H9 (cell line): ENCODE measurements around the gene USP36. TPM values are rescaled to one million over a fixed set of nuclear protein-coding genes. Genes with fewer than 3 reads are reported as not detected.

Experiments
- DNase-seq: peaks from one replicate; pipeline ENCODE4 v3.0.0-alpha.2; 2017
- H2AFZ ChIP-seq: one replicate; pipeline ENCODE4 v1.6.1; 2013; ENCODE audit warnings: mild to moderate bottlenecking, low read length, control low read depth, moderate library complexity
- H2AK5ac ChIP-seq: 2 replicates; pipeline ENCODE4 v1.6.1; 2013; ENCODE audit warnings: low read length, control low read depth, mixed read lengths; ENCODE audit not compliant: insufficient read length
- H2BK120ac ChIP-seq: one replicate; pipeline ENCODE4 v1.6.1; 2013; ENCODE audit warnings: low read depth, mild to moderate bottlenecking, low read length, control low read depth, inconsistent platforms; ENCODE audit not compliant: poor library complexity, severe bottlenecking
- H2BK12ac ChIP-seq: 2 replicates; pipeline ENCODE4 v1.6.1; 2013; ENCODE audit warnings: low read length, control low read depth, mixed read lengths, low read depth; ENCODE audit not compliant: insufficient read length
- H2BK15ac ChIP-seq: 2 replicates; pipeline ENCODE4 v1.6.1; 2013; ENCODE audit warnings: low read depth, low read length, control low read depth
- H2BK20ac ChIP-seq: one replicate; pipeline ENCODE4 v1.6.1; 2013; ENCODE audit warnings: low read depth, mild to moderate bottlenecking, low read length, control low read depth, inconsistent platforms; ENCODE audit not compliant: poor library complexity, severe bottlenecking
- H2BK5ac ChIP-seq: 2 replicates; pipeline ENCODE4 v1.6.1; 2013; ENCODE audit warnings: low read length, control low read depth, mixed read lengths; ENCODE audit not compliant: insufficient read length
- H3K14ac ChIP-seq: 2 replicates; pipeline ENCODE4 v1.6.1; 2013; ENCODE audit warnings: low read length, control low read depth; ENCODE audit not compliant: insufficient read depth
- H3K18ac ChIP-seq: 2 replicates; pipeline ENCODE4 v1.6.1; 2013; ENCODE audit warnings: low read depth, mild to moderate bottlenecking, mixed read lengths, low read length, control low read depth; ENCODE audit not compliant: insufficient read length
- H3K23ac ChIP-seq: 2 replicates; pipeline ENCODE4 v1.6.1; 2013; ENCODE audit warnings: low read length, control low read depth, mixed read lengths, low read depth; ENCODE audit not compliant: insufficient read length
- H3K23me2 ChIP-seq: 2 replicates; pipeline ENCODE4 v1.6.1; 2013; ENCODE audit warnings: low read depth, mild to moderate bottlenecking, mixed read lengths, low read length, control low read depth; ENCODE audit not compliant: insufficient read length, poor library complexity, severe bottlenecking
- H3K27ac ChIP-seq: 2 replicates; pipeline ENCODE4 v1.5.1; 2013; ENCODE audit warnings: low read length, control low read depth, mixed read lengths, low read depth; ENCODE audit not compliant: insufficient read length
- H3K27me3 ChIP-seq: 2 replicates; pipeline ENCODE4 v1.6.1; 2013; ENCODE audit warnings: low read length, control low read depth, inconsistent platforms; ENCODE audit not compliant: insufficient read depth
- H3K4ac ChIP-seq: 2 replicates; pipeline ENCODE4 v1.6.1; 2013; ENCODE audit warnings: low read depth, mild to moderate bottlenecking, control low read depth, inconsistent platforms, low read length, moderate library complexity
- H3K4me1 ChIP-seq: 2 replicates; pipeline ENCODE4 v1.6.1; 2013; ENCODE audit warnings: low read length, control low read depth, inconsistent platforms; ENCODE audit not compliant: insufficient read depth
- H3K4me2 ChIP-seq: 2 replicates; pipeline ENCODE4 v1.6.1; 2013; ENCODE audit warnings: low read length, control low read depth, mixed read lengths; ENCODE audit not compliant: insufficient read length, insufficient read depth
- H3K56ac ChIP-seq: 2 replicates; pipeline ENCODE4 v1.6.1; 2013; ENCODE audit warnings: low read depth, mild to moderate bottlenecking, mixed read lengths, low read length, control low read depth; ENCODE audit not compliant: insufficient read length
- H3K79me1 ChIP-seq: 2 replicates; pipeline ENCODE4 v1.6.1; 2013; ENCODE audit warnings: low read depth, mild to moderate bottlenecking, moderate library complexity, low read length, control low read depth, inconsistent platforms; ENCODE audit not compliant: insufficient read depth, poor library complexity, severe bottlenecking
- H3K79me2 ChIP-seq: 2 replicates; pipeline ENCODE4 v1.6.1; 2013; ENCODE audit warnings: low read length, control low read depth, inconsistent platforms; ENCODE audit not compliant: insufficient read depth
- H3K9ac ChIP-seq: 2 replicates; pipeline ENCODE4 v1.6.1; 2013; ENCODE audit warnings: low read length, control low read depth, mixed read lengths; ENCODE audit not compliant: insufficient read length; ENCODE audit errors: extremely low read depth
- H3K9me3 ChIP-seq: one replicate; pipeline ENCODE4 v1.6.1; 2013; ENCODE audit warnings: low read depth, low read length, inconsistent platforms; ENCODE audit not compliant: control insufficient read depth
- H3T11ph ChIP-seq: one replicate; pipeline ENCODE4 v1.6.1; 2013; ENCODE audit warnings: mild to moderate bottlenecking, low read length, control low read depth, inconsistent platforms
- H4K20me1 ChIP-seq: one replicate; pipeline ENCODE4 v1.6.1; 2013; ENCODE audit not compliant: control insufficient read depth, insufficient read length, insufficient read depth
- H4K5ac ChIP-seq: 2 replicates; pipeline ENCODE4 v1.6.1; 2013; ENCODE audit warnings: low read depth, mild to moderate bottlenecking, mixed read lengths, low read length, control low read depth; ENCODE audit not compliant: insufficient read length
- H4K8ac ChIP-seq: replicated peaks from 2 replicates; pipeline ENCODE4 v1.6.1; 2013; ENCODE audit warnings: low read length, control low read depth, mixed read lengths, low read depth; ENCODE audit not compliant: insufficient read length
- H4K91ac ChIP-seq: 2 replicates; pipeline ENCODE4 v1.6.1; 2013; ENCODE audit warnings: low read depth, mild to moderate bottlenecking, moderate library complexity, mixed read lengths, low read length, control low read depth; ENCODE audit not compliant: insufficient read length
- H3K27ac Mint-ChIP-seq, 3 experiments: 2 replicates in 2 of 3; 3 replicates in 1 of 3; pipeline ENCODE4 v1.8.0; 2020 to 2021; ENCODE audit warnings: mixed read lengths in 3 of 3, mild to moderate bottlenecking in 1 of 3, moderate library complexity in 1 of 3
- H3K27me3 Mint-ChIP-seq: 2 replicates; pipeline ENCODE4 v1.8.0; 2021; ENCODE audit warnings: low read depth, mild to moderate bottlenecking, moderate library complexity, mixed read lengths
- H3K36me3 Mint-ChIP-seq, 3 experiments: 2 replicates in 2 of 3; 3 replicates in 1 of 3; pipeline ENCODE4 v1.8.0; 2020 to 2021; ENCODE audit warnings: low read depth in 3 of 3, mixed read lengths in 3 of 3; ENCODE audit not compliant: insufficient read depth in 1 of 3
- H3K4me1 Mint-ChIP-seq, 2 experiments: 2 replicates each; pipeline ENCODE4 v1.8.0; 2020; ENCODE audit warnings: mixed read lengths in 2 of 2
- H3K4me3 Mint-ChIP-seq, 2 experiments: 2 replicates in 1 of 2; 3 replicates in 1 of 2; pipeline ENCODE4 v1.8.0; 2020 to 2021; ENCODE audit warnings: mild to moderate bottlenecking in 2 of 2, mixed read lengths in 2 of 2, moderate library complexity in 1 of 2
- H3K9me3 Mint-ChIP-seq, 2 experiments: 2 replicates in 1 of 2; 3 replicates in 1 of 2; pipeline ENCODE4 v1.8.0; 2020; ENCODE audit warnings: mild to moderate bottlenecking in 2 of 2, mixed read lengths in 2 of 2, moderate library complexity in 1 of 2
- CTCF ChIP-seq: fragments of 200-600 bp; sonication (generic); conservative IDR thresholded peaks from 3 replicates; pipeline ENCODE4 v1.8.0; 2021; ENCODE audit warnings: antibody characterized with exemption, mild to moderate bottlenecking
- WGBS: extraction: QIAGEN DNeasy Blood & Tissue Kit; methylation state at CpG from one replicate; pipeline ENCODE4 v1.1.7; 2013; ENCODE audit warnings: missing lambda C conversion rate, low lambda C conversion rate, mixed read lengths; ENCODE audit not compliant: insufficient read length; ENCODE audit errors: extremely low coverage; 5-methylcytosine and 5-hydroxymethylcytosine counted together
- total RNA-seq: library from RNA; stranded (reverse); gene quantifications from 2 replicates; pipeline ENCODE4 v1.2.1, GENCODE V29; 2021

USP36 gene
- total RNA-seq, 1 experiment from 2014 or later: 106 TPM

DNA sequence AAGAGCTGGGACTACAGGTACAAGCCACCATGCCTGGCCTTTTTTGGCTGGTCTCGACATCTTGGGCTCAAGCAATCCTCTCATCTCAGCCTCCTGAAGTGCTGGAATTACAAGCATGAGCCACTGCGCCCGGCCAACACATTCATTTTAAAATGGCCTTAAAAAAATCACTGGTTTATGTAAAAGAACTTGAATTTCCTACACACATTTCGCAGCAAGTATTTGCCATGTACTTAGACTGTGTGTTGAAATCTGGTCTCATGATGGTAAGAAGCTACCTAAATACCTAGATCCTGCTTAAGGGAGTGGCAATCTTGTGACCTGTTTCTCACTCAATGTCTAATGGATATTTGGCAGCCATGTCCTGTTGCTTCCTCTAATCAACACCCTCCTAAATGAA lies 50.1 kb downstream of the USP36 start:
- H3K9me3 ChIP-seq: no peaks in the 10 kb centered on the region
- no peak overlapping the region for H2BK20ac ChIP-seq
- no peak overlapping the region for H4K8ac ChIP-seq
- H3K4me3 Mint-ChIP-seq: no peak overlapping the region
- no CpG with 5 or more reads among the region's 4 CpGs for WGBS
- no peak overlapping the region for H3T11ph ChIP-seq
- no peak overlapping the region for H3K18ac ChIP-seq
- no peak overlapping the region for H2AK5ac ChIP-seq
- no peak overlapping the region for H2BK15ac ChIP-seq
- H2BK12ac ChIP-seq: no peak overlapping the region
- H4K20me1 ChIP-seq: no peaks in the 10 kb centered on the region
- no peak overlapping the region for H3K27ac ChIP-seq
- H3K4me1 Mint-ChIP-seq: peaks cover 19 to 20% of the 10 kb centered on the region in 2 experiments
- no peaks in the 10 kb centered on the region; the same call in 1 of the 2 replicates for H3K79me2 ChIP-seq
- H3K23ac ChIP-seq: no peak overlapping the region
- H3K4ac ChIP-seq: no peak overlapping the region
- no peak overlapping the region for H2BK5ac ChIP-seq
- no peaks in the 10 kb centered on the region for H3K79me1 ChIP-seq
- no peak overlapping the region for H4K91ac ChIP-seq
- H3K56ac ChIP-seq: no peak overlapping the region
- peaks cover 4 to 55% (median 35%) of the 10 kb centered on the region in 3 experiments; a peak in 6 of 7 replicates for H3K36me3 Mint-ChIP-seq
- H3K23me2 ChIP-seq: no peaks in the 10 kb centered on the region
- TF ChIP-seq CTCF: no peak
- H3K27me3 ChIP-seq: no peaks in the 10 kb centered on the region
- H3K4me2 ChIP-seq: no peak overlapping the region
- no peak for DNase-seq
- no peak overlapping the region for H2BK120ac ChIP-seq
- no peak overlapping the region for H2AFZ ChIP-seq
- H3K9ac ChIP-seq: no peak overlapping the region
- H3K9me3 Mint-ChIP-seq: no peaks in the 10 kb centered on the region
- H3K4me1 ChIP-seq: no peaks in the 10 kb centered on the region; the same call in 1 of the 2 replicates
- H3K27ac Mint-ChIP-seq: peak overlapping the region in 2 of 3 experiments; percentile 39 to 47; a peak in 1 of 7 replicates
- no peak overlapping the region for H4K5ac ChIP-seq
- H3K14ac ChIP-seq: no peak overlapping the region
- no peaks in the 10 kb centered on the region for H3K27me3 Mint-ChIP-seq
